ENCODE measurements around the gene KLK13.

KLK13 gene

DNA sequence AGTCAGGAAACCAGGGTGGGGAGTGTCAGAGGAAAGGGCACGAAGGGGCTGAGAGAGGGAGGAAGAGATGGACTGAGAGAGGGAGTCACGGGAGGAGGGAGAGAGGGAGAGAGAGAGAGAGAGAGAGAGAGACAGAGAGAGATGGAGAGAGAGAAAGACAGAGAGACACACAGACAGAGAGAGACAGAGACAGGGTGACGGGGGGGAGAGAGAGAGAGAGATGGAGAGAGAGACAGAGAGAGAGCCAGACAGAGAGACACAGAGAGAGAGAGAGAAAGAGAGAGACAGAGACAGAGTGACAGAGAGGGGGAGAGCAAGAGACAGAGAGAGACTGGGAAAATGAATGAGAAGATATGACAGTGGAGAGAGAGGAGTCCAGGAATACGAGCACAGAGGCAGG is 18.3 kb upstream of the KLK13 start:
- H3K9me3 Mint-ChIP-seq = no peaks in the 10 kb centered on the region
- peaks cover 5% of the 10 kb centered on the region for H3K27me3 Mint-ChIP-seq (ENCODE audit: low read depth)
- no peaks in the 10 kb centered on the region for H3K36me3 Mint-ChIP-seq (ENCODE audit: low read depth)
- H3K4me3 Mint-ChIP-seq = no peak overlapping the region
- H3K4me1 Mint-ChIP-seq (ENCODE audit: low read depth) = no peaks in the 10 kb centered on the region
- peak overlapping the region; percentile 5 for H3K27ac Mint-ChIP-seq

DNA sequence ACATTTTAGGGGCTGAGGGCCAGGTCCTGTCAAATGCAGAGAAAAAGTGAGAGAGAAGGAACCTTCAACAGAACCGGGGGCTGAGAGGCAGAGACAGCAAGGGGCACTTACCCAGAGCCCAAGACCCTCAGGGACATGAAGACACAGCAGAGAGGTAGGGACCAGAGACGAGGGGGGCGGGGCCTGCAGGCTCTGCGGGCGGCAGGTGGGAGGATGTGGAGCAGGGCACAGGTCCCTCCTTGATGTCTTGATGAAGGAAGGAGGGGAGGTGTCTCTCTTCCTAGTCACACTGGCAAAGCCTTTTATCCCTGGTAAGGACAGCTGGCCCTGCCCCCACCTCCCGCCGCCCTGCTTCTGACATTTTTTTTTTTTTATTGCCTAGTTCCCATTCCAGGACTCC is 17.7 kb upstream of the KLK13 start, which contains the start of gene KLK14:
Gene KLK14 (minus strand): TSS at position 277 of the 400 bp plus-strand sequence. CDS start 273 bp downstream, at position 4.
- Mint-ChIP-seq H3K27ac (peak within 1 kb of the TSS; percentile 5), H3K27me3 (ENCODE audit: low read depth) (peaks cover 5% of the 10 kb centered on the region), H3K4me1 (ENCODE audit: low read depth) (no peaks in the 10 kb centered on the region), H3K9me3 (no peaks in the 10 kb centered on the region), H3K4me3 (no peak within 1 kb of the TSS), H3K36me3 (ENCODE audit: low read depth) (no peaks in the 10 kb centered on the region)

DNA sequence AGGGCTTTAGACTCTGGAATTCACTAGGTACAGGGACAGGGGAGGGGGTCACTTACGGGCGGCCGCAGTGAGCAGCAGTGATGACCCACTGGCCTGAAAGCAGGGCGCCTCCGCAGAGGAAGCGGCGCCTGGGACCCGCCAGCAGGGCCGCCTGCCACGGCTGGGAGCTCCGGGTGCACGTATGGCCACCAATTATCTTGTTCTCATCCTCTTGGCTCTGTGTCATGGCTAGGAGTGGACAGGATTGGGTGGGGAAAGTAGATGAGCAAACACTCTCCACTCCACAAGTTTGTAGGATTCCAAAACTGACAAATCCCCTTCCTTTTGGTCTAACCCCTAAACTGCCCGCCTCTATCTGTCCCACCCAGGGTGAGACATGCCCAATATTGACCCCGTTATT is 16.6 kb upstream of the KLK13 start:
- H3K27ac Mint-ChIP-seq = no peak overlapping the region
- no peaks in the 10 kb centered on the region for H3K4me1 Mint-ChIP-seq (ENCODE audit: low read depth)
- no peak overlapping the region for H3K4me3 Mint-ChIP-seq
- no peaks in the 10 kb centered on the region for H3K9me3 Mint-ChIP-seq
- H3K27me3 Mint-ChIP-seq (ENCODE audit: low read depth) = peaks cover 5% of the 10 kb centered on the region
- no peaks in the 10 kb centered on the region for H3K36me3 Mint-ChIP-seq (ENCODE audit: low read depth)

DNA sequence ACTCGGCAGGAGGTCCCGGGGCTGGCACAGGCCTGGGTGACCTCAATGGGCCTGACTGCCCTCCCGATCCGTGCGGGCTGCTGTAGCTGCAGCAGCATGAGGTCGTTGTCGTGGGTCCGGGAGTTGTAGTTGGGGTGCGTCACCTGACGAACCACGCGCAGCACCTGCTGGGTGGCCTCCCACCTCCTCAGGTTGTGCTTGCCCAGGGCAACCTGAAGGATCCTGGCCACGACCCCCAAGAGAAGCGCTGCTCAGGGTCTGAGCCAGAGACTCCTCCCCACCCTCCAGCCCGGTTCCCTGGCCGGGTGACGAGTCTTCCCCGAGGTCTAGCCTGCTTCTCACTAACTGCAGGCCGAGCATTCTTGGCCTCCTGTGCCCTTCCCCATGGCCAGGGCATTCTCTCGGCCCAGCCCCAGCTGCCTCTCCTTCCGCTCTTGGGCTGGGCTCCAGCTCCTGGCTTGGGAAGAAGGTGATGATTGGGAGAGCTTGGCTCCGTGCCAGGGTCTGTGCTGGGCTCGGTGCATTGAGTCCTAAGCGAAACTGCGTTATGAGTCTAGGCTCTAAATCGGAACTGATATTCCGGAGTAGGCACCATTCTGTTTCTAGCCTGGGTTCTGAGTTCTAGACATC is 14.7 kb upstream of the KLK13 start:
- Mint-ChIP-seq H3K27ac (no peak overlapping the region), H3K4me3 (no peak overlapping the region), H3K36me3 (ENCODE audit: low read depth) (no peaks in the 10 kb centered on the region), H3K4me1 (ENCODE audit: low read depth) (no peaks in the 10 kb centered on the region), H3K9me3 (no peaks in the 10 kb centered on the region), H3K27me3 (ENCODE audit: low read depth) (peaks cover 8% of the 10 kb centered on the region)

DNA sequence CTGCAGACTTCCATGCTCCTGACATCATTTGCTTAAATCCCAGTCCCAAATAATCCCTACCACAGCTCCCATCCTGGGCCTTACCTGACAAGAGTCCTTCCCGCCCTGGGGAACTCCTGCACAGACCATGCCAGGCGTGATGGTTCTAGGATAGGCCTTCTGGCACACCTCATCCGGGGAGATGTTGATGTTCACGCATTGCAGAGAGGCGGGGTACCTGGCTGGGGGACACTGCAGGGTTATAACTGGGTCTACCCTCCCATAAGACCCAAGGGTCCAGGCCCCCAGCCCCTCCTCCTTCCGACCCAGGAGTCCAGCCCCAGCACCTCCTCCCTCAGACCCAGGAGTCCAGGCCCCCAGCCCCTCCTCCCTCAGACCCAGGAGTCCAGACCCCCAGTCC is 13.8 kb upstream of the KLK13 start:
- Mint-ChIP-seq H3K36me3 (ENCODE audit: low read depth) (no peaks in the 10 kb centered on the region), H3K4me3 (no peak overlapping the region), H3K9me3 (no peaks in the 10 kb centered on the region), H3K27ac (no peak overlapping the region), H3K27me3 (ENCODE audit: low read depth) (peaks cover 16% of the 10 kb centered on the region), H3K4me1 (ENCODE audit: low read depth) (no peaks in the 10 kb centered on the region)

DNA sequence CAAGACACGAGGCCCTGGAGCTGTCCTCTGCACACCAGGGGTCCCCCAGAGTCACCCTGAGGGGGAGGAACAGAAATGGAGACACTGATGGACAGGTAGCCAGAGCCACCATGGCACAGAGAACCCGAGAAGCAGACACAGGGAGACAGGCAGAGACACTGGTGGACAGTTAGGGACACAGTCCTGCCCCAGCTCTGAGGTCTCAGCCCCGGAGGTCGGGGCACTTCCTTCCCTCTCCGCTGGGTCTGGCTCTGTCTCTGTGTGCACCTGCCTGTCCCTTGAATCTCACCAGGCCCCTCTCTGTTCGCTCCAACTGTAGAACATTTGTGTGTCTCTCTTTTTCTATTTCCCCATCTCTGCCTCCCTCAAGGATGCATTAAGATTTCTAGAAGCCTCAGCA is 13.2 kb upstream of the KLK13 start:
- H3K36me3 Mint-ChIP-seq (ENCODE audit: low read depth) = no peaks in the 10 kb centered on the region
- no peaks in the 10 kb centered on the region for H3K4me1 Mint-ChIP-seq (ENCODE audit: low read depth)
- peaks cover 17% of the 10 kb centered on the region for H3K27me3 Mint-ChIP-seq (ENCODE audit: low read depth)
- H3K27ac Mint-ChIP-seq = no peak overlapping the region
- no peak overlapping the region for H3K4me3 Mint-ChIP-seq
- H3K9me3 Mint-ChIP-seq = no peaks in the 10 kb centered on the region

DNA sequence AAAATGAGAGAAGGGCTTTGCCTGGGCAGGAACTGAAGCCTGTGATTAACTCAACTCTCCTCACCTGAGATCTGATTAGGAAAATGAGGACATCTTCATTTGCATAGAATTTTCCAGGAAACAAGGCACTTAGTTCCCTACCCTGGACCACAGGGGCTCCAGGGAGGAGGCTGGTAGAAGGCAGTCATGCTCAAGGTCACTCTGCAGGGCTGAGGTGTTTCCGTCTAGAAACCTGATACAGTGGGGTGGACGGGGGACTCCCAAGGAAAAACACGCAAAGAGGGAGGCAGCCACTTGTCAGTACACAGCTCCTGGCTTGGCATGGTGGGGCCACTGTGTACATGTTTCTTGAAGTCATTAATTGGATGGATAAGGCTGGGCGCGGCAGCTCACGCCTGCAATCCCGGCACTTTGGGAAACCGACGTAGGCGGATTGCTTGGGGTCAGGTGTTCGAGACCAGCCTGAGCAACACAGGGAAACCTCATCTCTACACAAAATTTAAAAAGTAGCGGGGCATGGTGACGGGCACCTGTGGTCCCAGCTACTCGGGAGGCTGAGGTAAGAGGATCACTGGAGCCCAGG is 11.8 kb upstream of the KLK13 start:
- Mint-ChIP-seq H3K4me1 (ENCODE audit: low read depth) (no peaks in the 10 kb centered on the region), H3K27ac (no peak overlapping the region)

DNA sequence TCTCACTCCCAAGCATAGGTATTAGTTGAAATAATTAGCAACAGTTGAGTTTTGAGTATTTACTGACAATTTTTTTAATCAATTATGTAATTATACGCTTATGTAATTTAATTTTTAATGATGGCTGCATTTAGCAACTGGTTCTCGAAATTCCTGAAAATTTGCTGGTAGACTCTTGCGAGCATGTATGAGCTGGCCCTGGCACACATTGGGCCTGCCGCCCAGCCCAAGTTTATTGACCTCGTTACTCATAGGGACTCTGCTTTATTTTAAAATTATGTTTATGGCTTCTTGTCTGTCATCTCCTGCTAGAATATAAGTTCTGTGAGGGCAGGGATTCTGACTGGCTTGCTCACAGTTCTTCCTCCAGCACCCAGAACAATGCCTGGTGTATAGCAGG is 11.1 kb upstream of the KLK13 start:
- H3K36me3 Mint-ChIP-seq (ENCODE audit: low read depth) = no peaks in the 10 kb centered on the region
- H3K27me3 Mint-ChIP-seq (ENCODE audit: low read depth) = peaks cover 17% of the 10 kb centered on the region
- H3K4me1 Mint-ChIP-seq (ENCODE audit: low read depth) = no peaks in the 10 kb centered on the region
- no peak overlapping the region for H3K4me3 Mint-ChIP-seq
- no peaks in the 10 kb centered on the region for H3K9me3 Mint-ChIP-seq
- no peak overlapping the region for H3K27ac Mint-ChIP-seq

More for the DNA sequence above, 11.8 kb upstream of the KLK13 start:
- Mint-ChIP-seq H3K9me3 (no peaks in the 10 kb centered on the region), H3K36me3 (ENCODE audit: low read depth) (no peaks in the 10 kb centered on the region), H3K4me3 (no peak overlapping the region), H3K27me3 (ENCODE audit: low read depth) (peaks cover 17% of the 10 kb centered on the region)

DNA sequence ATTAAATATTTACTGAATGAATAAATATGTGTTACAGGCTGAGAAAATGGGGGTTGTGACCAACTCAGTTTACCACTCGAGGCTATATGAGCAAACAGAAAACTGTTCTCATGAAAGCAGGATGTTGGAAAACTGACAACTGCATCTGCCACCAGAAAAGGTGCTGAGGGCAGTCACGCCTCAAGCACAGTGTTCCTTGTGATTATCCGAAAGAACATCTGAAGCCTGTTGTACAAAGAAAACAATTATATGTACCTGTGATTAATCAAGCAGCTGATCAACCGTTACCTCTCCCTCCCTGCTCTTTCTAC is 6.2 kb upstream of the KLK13 start:
- Mint-ChIP-seq H3K4me3 (no peak overlapping the region), H3K36me3 (ENCODE audit: low read depth) (no peaks in the 10 kb centered on the region), H3K4me1 (ENCODE audit: low read depth) (no peaks in the 10 kb centered on the region), H3K27ac (no peak overlapping the region), H3K27me3 (ENCODE audit: low read depth) (peaks cover 30% of the 10 kb centered on the region), H3K9me3 (no peaks in the 10 kb centered on the region)

DNA sequence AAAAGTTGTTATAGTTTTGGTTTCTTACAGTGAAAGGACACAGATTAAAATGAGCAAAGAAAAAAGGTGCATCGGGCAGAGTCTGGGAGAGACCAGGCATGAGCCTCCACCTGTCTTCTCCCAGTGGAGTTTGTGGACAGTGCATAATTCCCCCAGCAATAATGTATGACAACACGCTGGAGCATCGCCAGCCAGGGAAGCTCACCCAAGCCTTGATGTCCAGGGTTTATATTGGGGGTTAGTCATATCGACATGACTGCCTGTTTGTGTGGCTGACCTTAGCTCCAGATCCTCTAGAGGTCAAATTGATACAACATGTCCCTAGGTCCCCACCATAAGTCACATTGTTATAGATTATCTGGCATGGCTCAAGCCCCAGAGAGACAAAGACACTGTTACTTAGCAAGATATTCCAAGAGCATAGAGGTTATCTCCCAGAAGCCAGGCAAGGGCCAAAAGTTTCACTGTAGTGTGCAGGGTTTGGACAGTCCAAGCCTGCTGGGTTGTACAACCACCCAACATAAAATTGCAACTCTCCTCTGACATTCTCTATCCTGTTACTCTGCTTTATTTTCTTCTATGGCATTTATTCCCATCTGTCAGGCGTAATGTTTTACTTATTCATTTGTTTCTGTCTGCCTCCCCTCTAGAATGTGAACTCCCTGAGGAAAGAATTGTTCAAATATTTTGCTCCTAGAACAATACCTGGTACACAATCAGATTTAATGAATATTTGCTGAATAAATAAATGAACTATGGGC is 5.6 kb upstream of the KLK13 start:
- H3K36me3 Mint-ChIP-seq (ENCODE audit: low read depth) = no peaks in the 10 kb centered on the region
- peaks cover 33% of the 10 kb centered on the region for H3K27me3 Mint-ChIP-seq (ENCODE audit: low read depth)
- no peaks in the 10 kb centered on the region for H3K9me3 Mint-ChIP-seq
- H3K27ac Mint-ChIP-seq = no peak overlapping the region
- no peaks in the 10 kb centered on the region for H3K4me1 Mint-ChIP-seq (ENCODE audit: low read depth)
- H3K4me3 Mint-ChIP-seq = no peak overlapping the region

DNA sequence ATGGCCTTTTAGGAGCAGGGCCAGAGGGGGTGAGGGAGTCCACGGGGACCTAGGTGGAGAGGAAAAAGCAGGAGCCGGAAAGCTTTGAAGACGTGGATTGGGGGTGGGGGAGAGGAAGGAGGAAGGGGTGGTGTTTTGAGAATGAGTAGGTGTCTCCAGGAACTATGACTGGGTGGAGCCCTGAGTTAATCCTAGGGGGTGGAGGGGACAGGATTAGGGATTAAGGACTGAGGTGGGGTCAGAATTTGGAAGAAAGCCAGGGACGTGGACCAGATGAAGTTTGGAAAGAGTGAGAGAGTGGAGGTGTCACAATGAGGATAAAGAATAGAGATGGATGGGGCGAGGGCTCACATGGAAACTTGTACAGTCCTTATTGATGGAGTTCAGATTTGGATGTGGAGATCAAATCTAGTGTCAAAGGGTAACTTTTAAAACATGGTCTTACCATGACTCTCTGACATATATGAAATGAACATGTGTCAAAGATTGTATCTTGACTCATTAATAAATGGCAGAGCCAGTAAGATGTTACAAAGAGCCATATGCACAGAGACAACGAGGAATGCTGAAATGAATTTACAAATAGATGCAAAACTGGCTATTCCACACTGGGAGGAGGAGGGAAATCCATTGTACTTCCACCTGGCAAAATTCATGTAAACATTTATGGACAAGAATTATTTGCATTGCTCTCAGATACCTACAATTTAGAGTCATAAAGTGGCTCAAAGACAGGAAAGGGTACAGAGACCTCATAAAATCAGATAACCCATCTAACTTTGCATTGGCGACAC is 1.7 kb upstream of the KLK13 start:
- peaks cover 24% of the 10 kb centered on the region for H3K27me3 Mint-ChIP-seq (ENCODE audit: low read depth)
- H3K4me1 Mint-ChIP-seq (ENCODE audit: low read depth) = no peaks in the 10 kb centered on the region
- H3K9me3 Mint-ChIP-seq = no peaks in the 10 kb centered on the region
- H3K36me3 Mint-ChIP-seq (ENCODE audit: low read depth) = no peaks in the 10 kb centered on the region
- no peak overlapping the region for H3K4me3 Mint-ChIP-seq
- H3K27ac Mint-ChIP-seq = no peak overlapping the region

DNA sequence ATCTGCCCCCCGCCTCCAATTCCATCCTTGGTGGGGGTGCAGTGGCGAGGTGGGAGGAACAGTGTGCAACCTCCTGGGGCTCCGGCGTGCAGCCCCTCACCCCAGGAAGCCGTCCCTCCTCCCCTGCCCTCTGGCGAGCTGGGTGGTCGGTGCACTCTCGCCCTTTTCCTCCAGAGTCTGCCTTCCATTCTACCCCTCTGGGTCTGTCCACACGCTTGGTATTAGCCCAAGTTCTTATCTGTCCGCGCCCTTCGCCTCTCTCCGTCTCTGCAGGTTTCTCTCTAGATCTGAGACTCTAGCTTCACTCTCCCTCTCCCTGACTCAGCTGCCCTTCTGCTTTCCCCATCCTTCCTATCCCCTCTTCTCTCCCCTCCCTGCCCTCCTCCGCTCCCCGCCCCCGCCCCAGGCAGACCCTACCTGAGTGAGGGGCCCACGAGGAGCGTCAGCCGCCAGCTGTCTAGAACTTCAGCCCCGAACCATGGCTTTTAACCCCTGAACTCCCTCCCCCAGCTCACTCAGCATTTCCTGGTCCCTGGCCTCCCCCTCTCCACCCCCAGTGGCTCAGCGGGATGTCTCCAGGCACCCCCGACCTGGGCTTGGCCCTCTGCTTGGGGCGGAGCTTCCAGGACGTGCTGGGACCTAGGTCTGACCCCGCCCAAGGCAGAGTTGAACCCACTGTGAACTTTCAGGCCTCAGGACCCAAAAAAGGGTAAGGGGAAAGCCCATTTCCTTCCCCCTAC is 499 bp upstream of the KLK13 start:
- no peaks in the 10 kb centered on the region for H3K9me3 Mint-ChIP-seq
- no peaks in the 10 kb centered on the region for H3K36me3 Mint-ChIP-seq (ENCODE audit: low read depth)
- peaks cover 33% of the 10 kb centered on the region for H3K27me3 Mint-ChIP-seq (ENCODE audit: low read depth)
- H3K27ac Mint-ChIP-seq = no peak overlapping the region
- peak overlapping the region; percentile 27 for H3K4me3 Mint-ChIP-seq
- no peaks in the 10 kb centered on the region for H3K4me1 Mint-ChIP-seq (ENCODE audit: low read depth)

DNA sequence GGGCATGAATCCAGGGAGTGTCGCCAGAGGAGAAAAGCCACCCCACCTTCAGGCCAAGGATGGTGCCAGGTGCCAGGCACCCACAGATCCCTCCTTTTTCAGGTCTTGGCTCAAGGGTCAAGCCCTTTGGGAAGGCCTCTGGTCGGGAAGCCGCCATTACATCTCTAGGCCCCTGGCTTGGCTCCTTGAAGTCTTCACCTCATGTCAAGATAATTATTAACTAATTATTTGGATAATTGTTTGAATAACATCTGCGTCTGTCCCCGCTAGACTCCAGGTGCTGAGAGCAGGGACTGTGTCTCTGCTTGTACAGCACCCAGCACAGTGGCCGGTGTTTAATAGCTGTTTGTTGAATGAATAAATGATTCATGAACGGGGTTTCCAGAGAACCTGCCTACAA is 1.2 kb downstream of the KLK13 start:
- peaks cover 33% of the 10 kb centered on the region for H3K27me3 Mint-ChIP-seq (ENCODE audit: low read depth)
- H3K9me3 Mint-ChIP-seq = no peaks in the 10 kb centered on the region
- H3K4me1 Mint-ChIP-seq (ENCODE audit: low read depth) = no peaks in the 10 kb centered on the region
- no peaks in the 10 kb centered on the region for H3K36me3 Mint-ChIP-seq (ENCODE audit: low read depth)
- H3K4me3 Mint-ChIP-seq = no peak overlapping the region
- no peak overlapping the region for H3K27ac Mint-ChIP-seq

DNA sequence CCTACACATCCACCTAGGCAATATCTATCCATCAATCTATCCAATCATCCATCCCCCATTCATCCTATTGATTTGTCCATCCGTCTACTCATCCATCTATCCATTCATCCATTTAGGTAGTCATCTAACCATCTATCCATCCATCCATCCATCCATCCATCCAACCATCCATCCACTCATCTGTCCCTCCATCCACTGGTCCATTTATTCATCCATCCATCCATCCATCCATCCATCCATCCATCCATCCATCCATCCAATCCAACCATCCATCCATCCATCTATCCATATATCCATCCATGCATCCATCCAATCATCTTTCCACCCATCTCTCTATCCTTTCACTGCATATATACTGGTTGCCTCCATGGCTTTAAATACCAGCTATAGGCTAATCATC is 3.9 kb downstream of the KLK13 start:
- Mint-ChIP-seq H3K27me3 (ENCODE audit: low read depth) (peaks cover 23% of the 10 kb centered on the region), H3K36me3 (ENCODE audit: low read depth) (no peaks in the 10 kb centered on the region)

More for the DNA sequence above, 3.9 kb downstream of the KLK13 start:
- Mint-ChIP-seq H3K4me1 (ENCODE audit: low read depth) (no peaks in the 10 kb centered on the region), H3K4me3 (no peak overlapping the region), H3K27ac (no peak overlapping the region), H3K9me3 (no peaks in the 10 kb centered on the region)
